GM12878 (cell line): ENCODE results near the gene WNT5B.

Source experiments
- BRCA1 ChIP-seq: IDR thresholded peaks from 2 replicates; pipeline ENCODE4 v1.6.1; 2011; ENCODE audit warnings: low read depth, low read length, improper control_type of control experiment
- CEBPB ChIP-seq, 2 experiments: fragments of 150-350 bp in 1 of 2; IDR thresholded peaks; 2 replicates each; pipeline ENCODE4 v1.6.1; 2012 to 2014; ENCODE audit warnings: low read depth in 2 of 2, low read length in 2 of 2, borderline replicate concordance in 1 of 2, inconsistent platforms in 1 of 2
- CREB1 ChIP-seq: IDR thresholded peaks from 2 replicates; pipeline ENCODE4 v1.6.1; 2012; ENCODE audit warnings: low read depth, mild to moderate bottlenecking, inconsistent platforms
- CTCF ChIP-seq, 3 experiments: IDR thresholded peaks in 2 of 3; conservative IDR thresholded peaks in 1 of 3; 2 replicates each; pipeline ENCODE4 v1.5.1; 2011; ENCODE audit warnings: low read depth in 3 of 3, low read length in 3 of 3, mild to moderate bottlenecking in 3 of 3, control low read depth in 2 of 3, moderate library complexity in 2 of 3, inconsistent platforms in 1 of 3, mixed read lengths in 1 of 3; ENCODE audit not compliant: control insufficient read depth in 2 of 3, insufficient read depth in 1 of 3; ENCODE audit errors: extremely low read depth in 1 of 3
- EP300 ChIP-seq, 2 experiments: fragments of 150-350 bp in 1 of 2; IDR thresholded peaks; 2 replicates each; pipeline ENCODE4 v1.6.1; 2011 to 2012; ENCODE audit warnings: low read depth in 2 of 2, low read length in 2 of 2, borderline replicate concordance in 1 of 2, improper control_type of control experiment in 1 of 2, inconsistent platforms in 1 of 2; ENCODE audit not compliant: control insufficient read depth in 1 of 2
- JUND ChIP-seq: IDR thresholded peaks from 2 replicates; pipeline ENCODE4 v1.6.1; 2012; ENCODE audit warnings: low read depth, mild to moderate bottlenecking, low read length, improper control_type of control experiment, moderate library complexity
- MLLT1 ChIP-seq: fragments of 450-650 bp; IDR thresholded peaks from 2 replicates; pipeline ENCODE4 v1.6.1; 2016; ENCODE audit warnings: mild to moderate bottlenecking
- POLR2AphosphoS5 ChIP-seq: IDR thresholded peaks from 2 replicates; pipeline ENCODE4 v1.6.1; 2011; ENCODE audit warnings: mild to moderate bottlenecking, low read length, inconsistent platforms
- TAF1 ChIP-seq: IDR thresholded peaks from 2 replicates; pipeline ENCODE4 v1.6.1; 2011; ENCODE audit warnings: mild to moderate bottlenecking, low read depth, low read length, borderline replicate concordance
- ZZZ3 ChIP-seq: IDR thresholded peaks from 2 replicates; pipeline ENCODE4 v1.6.1; 2011; ENCODE audit warnings: low read depth; ENCODE audit not compliant: control insufficient read depth, insufficient read length

DNA sequence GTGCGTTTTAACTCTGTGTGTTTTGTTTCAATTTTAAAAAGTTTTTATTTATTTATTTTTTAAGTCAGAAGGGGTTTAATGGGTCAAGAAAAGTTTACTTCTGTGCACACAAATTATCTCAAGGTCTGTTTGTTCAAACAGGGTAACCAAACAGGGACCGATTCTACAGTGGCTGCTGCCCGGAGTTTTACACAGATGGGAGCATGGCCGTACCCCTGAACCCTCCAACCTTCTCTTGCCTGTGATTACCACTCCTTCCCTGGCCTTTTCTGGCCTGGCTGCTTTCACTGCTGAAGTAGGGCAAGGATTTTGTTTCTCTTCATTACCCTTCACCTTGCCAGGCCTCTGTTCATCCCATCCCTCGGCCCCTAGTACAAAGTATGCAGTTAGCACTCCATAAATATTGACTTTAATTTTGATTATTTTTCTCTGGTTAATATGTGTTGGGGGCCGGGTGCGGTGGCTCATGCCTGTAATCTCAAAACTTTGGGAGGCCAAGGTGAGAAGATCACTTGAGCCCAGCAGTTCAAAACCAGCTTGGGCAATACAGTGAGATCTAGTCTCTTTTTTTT lies 18.9 kb upstream of the WNT5B start:
- no peak for TF ChIP-seq BRCA1
- TF ChIP-seq CEBPB (IDR thresholded peaks at IDR 0.05; ENCODE audit: borderline replicate concordance in 1 of 2, low read depth in 2 of 2, low read length in 2 of 2): no peak
- no peak for TF ChIP-seq CTCF (IDR thresholded peaks at IDR 0.05 in 2 of 3, conservative IDR thresholded peaks at IDR 0.05 in 1 of 3; ENCODE audit: control insufficient read depth in 2 of 3, extremely low read depth in 1 of 3, insufficient read depth in 1 of 3, low read depth in 3 of 3, low read length in 3 of 3)
- TF ChIP-seq JUND: no peak
- no peak for TF ChIP-seq CREB1
- no peak for TF ChIP-seq POLR2AphosphoS5
- no peak for TF ChIP-seq TAF1
- TF ChIP-seq MLLT1: no peak
- TF ChIP-seq ZZZ3: no peak
- TF ChIP-seq EP300 (IDR thresholded peaks at IDR 0.05; ENCODE audit: borderline replicate concordance in 1 of 2, control insufficient read depth in 1 of 2, low read depth in 2 of 2, low read length in 2 of 2): no peak
